NOMO-1 (cell line): ENCODE data around the gene CAMK2B.
A peak's percentile ranks its signal among the peaks of the same experiment; 100 is the strongest.

ENCODE experiments used
- DNase-seq, 2 experiments: peaks; one replicate each; lab custom pipeline; 2025; ENCODE audit not compliant: unreplicated experiment in 2 of 2; lab: John Stamatoyannopoulos, UW

CAMK2B gene

GRCh38 chr7:44330331-44330730 is 4.9 kb upstream of the CAMK2B start:
- DNase-seq, result no peak

- DNase-seq, result no peak
These were observed 4.5 kb upstream of the CAMK2B start for GRCh38 chr7:44329888-44330287.

GRCh38 chr7:44329081-44329480 is 3.7 kb upstream of the CAMK2B start:
- no peak for DNase-seq

GRCh38 chr7:44327981-44328380 is 2.6 kb upstream of the CAMK2B start:
- no peak for DNase-seq

- DNase-seq, result no peak
These were observed 1.1 kb upstream of the CAMK2B start for GRCh38 chr7:44326261-44327125.

GRCh38 chr7:44325811-44326241 is 432 bp upstream of the CAMK2B start:
- DNase-seq, result no peak

- no peak for DNase-seq
These were observed 753 bp downstream of the CAMK2B start for GRCh38 chr7:44324481-44325200.

- no peak for DNase-seq
These were observed 1.3 kb downstream of the CAMK2B start for GRCh38 chr7:44324204-44324480.

GRCh38 chr7:44323381-44324203 is 1.8 kb downstream of the CAMK2B start:
- DNase-seq, result no peak

- DNase-seq, result no peak
These were observed 2.6 kb downstream of the CAMK2B start for GRCh38 chr7:44322631-44323363.

- no peak for DNase-seq
These were observed 3.6 kb downstream of the CAMK2B start for GRCh38 chr7:44321796-44322195.

- DNase-seq, result no peak
These were observed 4.5 kb downstream of the CAMK2B start for GRCh38 chr7:44320794-44321371.

GRCh38 chr7:44320141-44320540 is 5.3 kb downstream of the CAMK2B start:
- no peak for DNase-seq

GRCh38 chr7:44318332-44318731 is 7.1 kb downstream of the CAMK2B start:
- DNase-seq, result no peak

- peak; percentile 15 to 57 for DNase-seq
These were observed 10.0 kb downstream of the CAMK2B start for GRCh38 chr7:44315301-44315903.

GRCh38 chr7:44313621-44314031 is 11.8 kb downstream of the CAMK2B start:
- DNase-seq, result no peak

- DNase-seq, result no peak
These were observed 12.4 kb downstream of the CAMK2B start for GRCh38 chr7:44313016-44313415.

- DNase-seq, result no peak
These were observed 13.6 kb downstream of the CAMK2B start for GRCh38 chr7:44311561-44312495.
